ENCODE measurements around the gene DNM3.

DNM3 gene

GRCh38 chr1:172324086-172324485 is 482.8 kb downstream of the DNM3 start:
- no peak for TF ChIP-seq CTCF (IDR thresholded peaks at IDR 0.05; ENCODE audit: poor library complexity, severe bottlenecking)
- no peaks in the 10 kb centered on the region for H3K36me3 ChIP-seq (ENCODE audit: low read depth)
- ATAC-seq (ENCODE audit: low read depth) (no peak), DNase-seq (ENCODE audit: low spot score) (no peak)
- no peak overlapping the region for H3K4me3 ChIP-seq (ENCODE audit: severe bottlenecking)
- peak overlapping the region; percentile 78 for H3K27ac ChIP-seq (ENCODE audit: poor library complexity, severe bottlenecking)
- no peaks in the 10 kb centered on the region for H3K9me3 ChIP-seq (ENCODE audit: severe bottlenecking)
- H3K27me3 ChIP-seq (ENCODE audit: insufficient read depth, poor library complexity, severe bottlenecking), result no peaks in the 10 kb centered on the region
- peaks cover 50% of the 10 kb centered on the region for H3K4me1 ChIP-seq (ENCODE audit: insufficient read depth, poor library complexity, severe bottlenecking)

- Histone ChIP-seq H3K27ac (ENCODE audit: poor library complexity, severe bottlenecking) (no peak overlapping the region), H3K9me3 (ENCODE audit: severe bottlenecking) (no peaks in the 10 kb centered on the region), H3K4me1 (ENCODE audit: insufficient read depth, poor library complexity, severe bottlenecking) (peaks cover 50% of the 10 kb centered on the region), H3K27me3 (ENCODE audit: insufficient read depth, poor library complexity, severe bottlenecking) (no peaks in the 10 kb centered on the region), H3K36me3 (ENCODE audit: low read depth) (no peaks in the 10 kb centered on the region), H3K4me3 (ENCODE audit: severe bottlenecking) (no peak overlapping the region)
- DNase-seq (ENCODE audit: low spot score), result no peak
- no peak for ATAC-seq (ENCODE audit: low read depth)
- no peak for TF ChIP-seq CTCF (IDR thresholded peaks at IDR 0.05; ENCODE audit: poor library complexity, severe bottlenecking)
Measured at GRCh38 chr1:172324761-172325160, 483.5 kb downstream of the DNM3 start.

- peak overlapping the region; percentile 15 for H3K27ac ChIP-seq (ENCODE audit: poor library complexity, severe bottlenecking)
- H3K4me3 ChIP-seq (ENCODE audit: severe bottlenecking), result no peak overlapping the region
- no peak for TF ChIP-seq CTCF (IDR thresholded peaks at IDR 0.05; ENCODE audit: poor library complexity, severe bottlenecking)
- no peaks in the 10 kb centered on the region for H3K36me3 ChIP-seq (ENCODE audit: low read depth)
- no peaks in the 10 kb centered on the region for H3K27me3 ChIP-seq (ENCODE audit: insufficient read depth, poor library complexity, severe bottlenecking)
- no peak for DNase-seq (ENCODE audit: low spot score)
- no peaks in the 10 kb centered on the region for H3K9me3 ChIP-seq (ENCODE audit: severe bottlenecking)
- peaks cover 50% of the 10 kb centered on the region for H3K4me1 ChIP-seq (ENCODE audit: insufficient read depth, poor library complexity, severe bottlenecking)
- peak; percentile 71 for ATAC-seq (ENCODE audit: low read depth)
Measured at GRCh38 chr1:172325531-172325930, 484.2 kb downstream of the DNM3 start.

- no peak for TF ChIP-seq CTCF (IDR thresholded peaks at IDR 0.05; ENCODE audit: poor library complexity, severe bottlenecking)
- H3K4me1 ChIP-seq (ENCODE audit: insufficient read depth, poor library complexity, severe bottlenecking), result peaks cover 44% of the 10 kb centered on the region
- H3K36me3 ChIP-seq (ENCODE audit: low read depth), result no peaks in the 10 kb centered on the region
- H3K9me3 ChIP-seq (ENCODE audit: severe bottlenecking), result no peaks in the 10 kb centered on the region
- ATAC-seq (ENCODE audit: low read depth) (no peak), DNase-seq (ENCODE audit: low spot score) (no peak)
- H3K27ac ChIP-seq (ENCODE audit: poor library complexity, severe bottlenecking), result peak overlapping the region; percentile 15
- H3K4me3 ChIP-seq (ENCODE audit: severe bottlenecking), result no peak overlapping the region
- H3K27me3 ChIP-seq (ENCODE audit: insufficient read depth, poor library complexity, severe bottlenecking), result no peaks in the 10 kb centered on the region
Measured at GRCh38 chr1:172326136-172326535, 484.8 kb downstream of the DNM3 start.

GRCh38 chr1:172328266-172328665 is 487.0 kb downstream of the DNM3 start:
- H3K27me3 ChIP-seq (ENCODE audit: insufficient read depth, poor library complexity, severe bottlenecking), result no peaks in the 10 kb centered on the region
- H3K36me3 ChIP-seq (ENCODE audit: low read depth), result no peaks in the 10 kb centered on the region
- no peak for TF ChIP-seq CTCF (IDR thresholded peaks at IDR 0.05; ENCODE audit: poor library complexity, severe bottlenecking)

More at GRCh38 chr1:172328266-172328665, 487.0 kb downstream of the DNM3 start:
- Histone ChIP-seq H3K4me3 (ENCODE audit: severe bottlenecking) (no peak overlapping the region), H3K27ac (ENCODE audit: poor library complexity, severe bottlenecking) (no peak overlapping the region), H3K9me3 (ENCODE audit: severe bottlenecking) (no peaks in the 10 kb centered on the region), H3K4me1 (ENCODE audit: insufficient read depth, poor library complexity, severe bottlenecking) (peaks cover 23% of the 10 kb centered on the region)
- ATAC-seq (ENCODE audit: low read depth) (no peak), DNase-seq (ENCODE audit: low spot score) (no peak)
